Spinal cord (tissue), 10 donors: Measurements from ENCODE around the gene MEOX1. TPM values are rescaled to one million over a fixed set of nuclear protein-coding genes. Genes with fewer than 3 reads are reported as not detected.

ENCODE experiments used
- DNase-seq, 6 donors: peaks; one replicate each; pipeline versions ENCODE4 v3.0.0 to v3.0.0-alpha.2; 2013 to 2015; ENCODE audit warnings: low spot score in 6 of 6, low read depth in 4 of 6
- H3K27ac ChIP-seq: one replicate; pipeline ENCODE4 v1.5.1; 2013; ENCODE audit warnings: low read depth, low read length, control low read depth
- H3K27me3 ChIP-seq: one replicate; pipeline ENCODE4 v1.6.1; 2013; ENCODE audit warnings: low read length; ENCODE audit not compliant: control insufficient read depth, insufficient read depth
- H3K36me3 ChIP-seq: one replicate; pipeline ENCODE4 v1.6.1; 2013; ENCODE audit warnings: low read length; ENCODE audit not compliant: control insufficient read depth, insufficient read depth
- H3K4me1 ChIP-seq: one replicate; pipeline ENCODE4 v1.6.1; 2013; ENCODE audit warnings: low read length; ENCODE audit not compliant: control insufficient read depth, insufficient read depth
- H3K4me3 ChIP-seq: one replicate; pipeline ENCODE4 v1.5.1; 2013; ENCODE audit warnings: low read depth, low read length, control low read depth
- H3K9me3 ChIP-seq: one replicate; pipeline ENCODE4 v1.6.1; 2013; ENCODE audit warnings: low read length; ENCODE audit not compliant: control insufficient read depth, insufficient read depth
- WGBS: methylation state at CpG from one replicate; pipeline ENCODE4 v1.1.5; 2013; ENCODE audit warnings: missing lambda C conversion rate; ENCODE audit not compliant: insufficient coverage; 5-methylcytosine and 5-hydroxymethylcytosine counted together
- polyA plus RNA-seq, 2 donors: library from polyadenylated mRNA; unstranded; fragments of 120-200 nt; gene quantifications; one replicate each; pipeline ENCODE4 v1.2.1, GENCODE V29; 2013; ENCODE audit not compliant: insufficient read length in 2 of 2
- total RNA-seq, 2 donors: library from RNA; depleted of rRNA in 1 of 2; stranded (reverse); fragments of 120-200 nt in 1 of 2; fragments of >200 nt in 1 of 2; gene quantifications; one replicate each; pipeline versions ENCODE4 v1.2.3 to v1.2.4, GENCODE V29; 2013 to 2014
- donor health status: healthy.

The MEOX1 gene
- total and polyA plus RNA-seq, 4 donors, result 0.35 to 2.3 (median 1.7) TPM

GRCh38 chr17:43698678-43699437, 37.1 kb upstream of the MEOX1 start:
- Histone ChIP-seq H3K4me1 (peaks cover 19% of the 10 kb centered on the region), H3K9me3 (no peaks in the 10 kb centered on the region), H3K36me3 (no peaks in the 10 kb centered on the region), H3K27ac (no peak overlapping the region), H3K4me3 (no peak overlapping the region), H3K27me3 (no peaks in the 10 kb centered on the region)
- no peak for DNase-seq
- 76% methylated on average over 7 of the region's 7 CpGs for WGBS

DNA sequence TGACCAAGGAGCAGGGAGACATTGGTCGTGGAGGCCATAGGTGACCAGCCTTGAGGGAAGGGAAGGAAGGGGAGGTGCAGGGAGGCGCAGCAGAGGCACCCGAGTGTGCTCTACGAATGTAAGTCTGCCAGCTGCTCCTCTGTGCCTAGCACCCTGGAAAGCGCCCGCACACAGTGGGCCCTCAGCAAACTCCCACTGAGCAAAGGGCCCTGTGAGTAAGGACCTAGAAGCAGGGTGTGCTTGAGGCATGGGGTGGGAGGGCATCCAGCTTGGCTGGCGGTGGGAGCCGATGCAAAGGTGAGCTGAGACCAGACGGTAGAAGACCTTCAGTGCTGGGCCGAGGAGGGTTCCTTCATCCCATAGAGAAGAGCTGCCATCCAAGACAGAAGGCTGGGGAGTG, 36.2 kb upstream of the MEOX1 start:
- Histone ChIP-seq H3K27ac (no peak overlapping the region), H3K9me3 (no peaks in the 10 kb centered on the region), H3K27me3 (no peaks in the 10 kb centered on the region), H3K36me3 (no peaks in the 10 kb centered on the region), H3K4me1 (peaks cover 21% of the 10 kb centered on the region), H3K4me3 (no peak overlapping the region)
- WGBS, result 85% methylated on average over 10 of the region's 10 CpGs
- no peak for DNase-seq

DNA sequence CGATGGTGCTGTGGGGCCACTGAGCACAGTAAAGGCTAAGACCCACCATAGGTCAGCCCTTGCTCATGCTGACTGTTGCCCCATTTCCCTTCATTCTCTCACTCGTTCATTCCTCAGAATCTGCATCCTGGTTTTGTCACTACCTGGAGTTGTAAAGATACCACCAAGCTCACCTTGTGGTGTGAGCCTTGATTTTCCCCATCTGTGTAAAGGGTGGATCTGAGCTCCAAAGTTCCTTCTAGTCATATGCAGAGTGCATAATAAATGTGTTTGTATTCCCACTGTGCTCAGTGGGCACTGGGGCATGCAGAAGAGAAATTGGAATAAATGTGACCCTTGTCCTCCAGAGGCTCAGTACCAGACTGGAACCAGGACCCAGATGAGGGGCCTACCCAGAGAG, 35.2 kb upstream of the MEOX1 start:
- Histone ChIP-seq H3K36me3 (no peaks in the 10 kb centered on the region), H3K27me3 (no peaks in the 10 kb centered on the region), H3K4me3 (no peak overlapping the region), H3K27ac (no peak overlapping the region), H3K4me1 (peaks cover 21% of the 10 kb centered on the region), H3K9me3 (no peaks in the 10 kb centered on the region)
- DNase-seq, result no peak
- 40% methylated on average over 2 of the region's 2 CpGs for WGBS

- 25% methylated on average over 9 of the region's 12 CpGs for WGBS
- no peak overlapping the region for H3K27ac ChIP-seq
- H3K4me3 ChIP-seq, result no peak overlapping the region
Observed at GRCh38 chr17:43695970-43696865, 34.5 kb upstream of the MEOX1 start.

GRCh38 chr17:43694081-43694870, 32.6 kb upstream of the MEOX1 start:
- no peak overlapping the region for H3K4me3 ChIP-seq
- H3K4me1 ChIP-seq, result peaks cover 21% of the 10 kb centered on the region
- H3K9me3 ChIP-seq, result no peaks in the 10 kb centered on the region
- no peaks in the 10 kb centered on the region for H3K27me3 ChIP-seq
- WGBS, result 10% methylated on average over 6 of the region's 11 CpGs
- peak in 5 of 6 donors; percentile 77 to 97 (median 84) for DNase-seq
- no peak overlapping the region for H3K27ac ChIP-seq
- no peaks in the 10 kb centered on the region for H3K36me3 ChIP-seq

More at GRCh38 chr17:43695970-43696865, 34.5 kb upstream of the MEOX1 start:
- Histone ChIP-seq H3K9me3 (no peaks in the 10 kb centered on the region), H3K27me3 (no peaks in the 10 kb centered on the region), H3K36me3 (no peaks in the 10 kb centered on the region), H3K4me1 (peaks cover 21% of the 10 kb centered on the region)
- peak in 1 of 6 donors; percentile 79 for DNase-seq

GRCh38 chr17:43691317-43691693, 29.6 kb upstream of the MEOX1 start:
- Histone ChIP-seq H3K4me3 (no peak overlapping the region), H3K4me1 (peaks cover 15% of the 10 kb centered on the region), H3K27ac (no peak overlapping the region), H3K36me3 (no peaks in the 10 kb centered on the region), H3K27me3 (no peaks in the 10 kb centered on the region), H3K9me3 (no peaks in the 10 kb centered on the region)
- WGBS, result 51% methylated on average over 4 of the region's 6 CpGs
- no peak for DNase-seq

DNA sequence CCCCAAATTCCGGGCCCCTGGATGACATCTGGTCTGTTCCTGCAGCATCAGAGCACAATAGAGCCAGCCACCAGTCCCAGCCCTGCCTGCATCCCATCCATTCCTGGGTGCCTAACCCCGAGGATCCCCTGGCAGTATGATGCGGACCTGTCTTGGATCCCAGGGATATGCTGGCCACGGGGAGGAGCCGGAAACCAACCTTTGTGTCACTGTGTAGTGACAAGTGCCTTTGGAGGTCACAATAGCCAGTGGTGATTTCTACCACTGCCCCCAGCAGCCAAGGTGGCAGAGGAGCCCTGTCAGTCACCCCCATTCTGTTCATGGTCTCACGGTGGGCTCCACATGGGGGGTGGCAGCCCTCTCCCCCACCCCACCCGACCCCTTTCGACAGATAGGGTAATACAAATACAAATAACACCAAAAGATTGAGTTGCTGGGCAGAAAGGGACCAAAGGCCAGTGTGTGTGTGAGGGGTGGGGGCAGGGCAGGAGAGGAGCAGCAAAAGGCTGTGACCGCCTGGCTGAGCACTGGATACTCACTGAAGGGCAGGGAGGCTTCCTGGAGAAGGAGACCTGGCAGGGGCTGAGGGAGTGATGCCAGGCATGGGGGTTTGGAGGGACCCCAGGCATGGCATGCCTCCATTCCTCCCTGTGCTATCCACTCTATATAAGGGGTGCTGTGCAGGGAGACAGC, 29.0 kb upstream of the MEOX1 start:
- H3K36me3 ChIP-seq, result no peaks in the 10 kb centered on the region
- H3K27me3 ChIP-seq, result no peaks in the 10 kb centered on the region
- WGBS, result 65% methylated on average over 6 of the region's 9 CpGs
- peaks cover 11% of the 10 kb centered on the region for H3K4me1 ChIP-seq
- no peaks in the 10 kb centered on the region for H3K9me3 ChIP-seq
- no peak overlapping the region for H3K27ac ChIP-seq
- DNase-seq, result no peak
- H3K4me3 ChIP-seq, result no peak overlapping the region

- no peaks in the 10 kb centered on the region for H3K27me3 ChIP-seq
- WGBS, result 60% methylated on average over 3 of the region's 6 CpGs
- peaks cover 11% of the 10 kb centered on the region for H3K4me1 ChIP-seq
- no peak overlapping the region for H3K27ac ChIP-seq
- DNase-seq, result no peak
- no peak overlapping the region for H3K4me3 ChIP-seq
- no peaks in the 10 kb centered on the region for H3K9me3 ChIP-seq
- no peaks in the 10 kb centered on the region for H3K36me3 ChIP-seq
Observed at GRCh38 chr17:43689814-43690213, 28.1 kb upstream of the MEOX1 start.

DNA sequence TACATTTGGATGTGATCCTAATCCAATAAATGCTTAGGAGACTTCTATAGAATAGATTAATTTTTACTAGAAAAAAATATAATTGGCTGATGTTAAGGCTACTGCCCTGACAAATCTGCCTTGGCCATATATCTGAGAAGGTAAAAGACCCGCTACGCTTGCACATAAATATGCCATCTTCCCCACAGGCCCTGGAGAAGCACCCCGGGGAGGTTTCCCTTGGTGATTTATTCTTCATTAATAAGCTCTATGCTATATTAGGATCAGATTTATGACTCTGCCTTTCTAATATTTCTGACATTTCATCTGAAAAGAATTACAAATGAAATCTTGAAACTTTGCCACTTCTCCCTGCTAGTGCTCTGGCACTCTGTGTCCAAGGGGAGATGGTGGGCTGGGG, 27.4 kb upstream of the MEOX1 start:
- Histone ChIP-seq H3K36me3 (no peaks in the 10 kb centered on the region), H3K4me1 (peaks cover 8% of the 10 kb centered on the region), H3K9me3 (no peaks in the 10 kb centered on the region), H3K27ac (no peak overlapping the region), H3K27me3 (no peaks in the 10 kb centered on the region), H3K4me3 (no peak overlapping the region)
- DNase-seq, result peak in 1 of 6 donors; percentile 59
- no CpG with 5 or more reads among the region's 3 CpGs for WGBS
